ENCODE data around the gene KIF12.

- TF ChIP-seq, protein P1, sequence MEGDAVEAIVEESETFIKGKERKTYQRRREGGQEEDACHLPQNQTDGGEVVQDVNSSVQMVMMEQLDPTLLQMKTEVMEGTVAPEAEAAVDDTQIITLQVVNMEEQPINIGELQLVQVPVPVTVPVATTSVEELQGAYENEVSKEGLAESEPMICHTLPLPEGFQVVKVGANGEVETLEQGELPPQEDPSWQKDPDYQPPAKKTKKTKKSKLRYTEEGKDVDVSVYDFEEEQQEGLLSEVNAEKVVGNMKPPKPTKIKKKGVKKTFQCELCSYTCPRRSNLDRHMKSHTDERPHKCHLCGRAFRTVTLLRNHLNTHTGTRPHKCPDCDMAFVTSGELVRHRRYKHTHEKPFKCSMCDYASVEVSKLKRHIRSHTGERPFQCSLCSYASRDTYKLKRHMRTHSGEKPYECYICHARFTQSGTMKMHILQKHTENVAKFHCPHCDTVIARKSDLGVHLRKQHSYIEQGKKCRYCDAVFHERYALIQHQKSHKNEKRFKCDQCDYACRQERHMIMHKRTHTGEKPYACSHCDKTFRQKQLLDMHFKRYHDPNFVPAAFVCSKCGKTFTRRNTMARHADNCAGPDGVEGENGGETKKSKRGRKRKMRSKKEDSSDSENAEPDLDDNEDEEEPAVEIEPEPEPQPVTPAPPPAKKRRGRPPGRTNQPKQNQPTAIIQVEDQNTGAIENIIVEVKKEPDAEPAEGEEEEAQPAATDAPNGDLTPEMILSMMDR (conservative IDR thresholded peaks at IDR 0.05 in 1 of 2, IDR thresholded peaks at IDR 0.05 in 1 of 2; ENCODE audit: low read depth in 1 of 2, low read length in 2 of 2): no peak
- no peak for TF ChIP-seq EZH2 (IDR thresholded peaks at IDR 0.05; ENCODE audit: low read length, missing control alignments)
Observed at GRCh38 chr9:114130141-114130540, 31.0 kb upstream of the KIF12 start.

Measured in fibroblast of lung (primary cell).